ENCODE data around the gene PEX11A. TPM values are rescaled to one million over a fixed set of nuclear protein-coding genes. Genes with fewer than 3 reads are reported as not detected.
A peak's percentile ranks its signal among the peaks of the same experiment; 100 is the strongest.

The PEX11A gene
- total RNA-seq, 2 donors from 2014 or later, result 14.7 to 19.0 TPM

- Histone ChIP-seq H3K4me1 (peaks cover 2% of the 10 kb centered on the region), H3K4me3 (no peak overlapping the region), H3K36me3 (no peaks in the 10 kb centered on the region), H3K9me3 (no peaks in the 10 kb centered on the region), H3K27ac (no peak overlapping the region), H3K27me3 (peaks cover 2% of the 10 kb centered on the region), H3K9ac (ENCODE audit: low read depth in 2 of 2, low read length in 2 of 2) (no peak overlapping the region)
- TF ChIP-seq CTCF (IDR thresholded peaks at IDR 0.05), result no peak
- DNase-seq, result no peak
- intact Hi-C loops (cut with DNase I), result loop anchor here (10.0 kb wide), 1 partner anchor 85 kb away; no protein-coding TSS in a partner anchor
Measured at GRCh38 chr15:89649716-89650115, 40.8 kb downstream of the PEX11A start.

- Histone ChIP-seq H3K9me3 (no peaks in the 10 kb centered on the region), H3K9ac (ENCODE audit: low read depth in 2 of 2, low read length in 2 of 2) (no peak overlapping the region), H3K4me1 (no peaks in the 10 kb centered on the region), H3K27ac (no peak overlapping the region), H3K36me3 (no peaks in the 10 kb centered on the region), H3K27me3 (no peaks in the 10 kb centered on the region), H3K4me3 (no peak overlapping the region)
- no peak for TF ChIP-seq CTCF (IDR thresholded peaks at IDR 0.05)
- intact Hi-C loops (cut with DNase I), result loop anchor here (10.0 kb wide), 1 partner anchor 86 kb away; no protein-coding TSS in a partner anchor
- DNase-seq, result no peak
Measured at GRCh38 chr15:89649013-89649625, 41.4 kb downstream of the PEX11A start.

GRCh38 chr15:89648106-89649012 lies 42.2 kb downstream of the PEX11A start:
- H3K9ac ChIP-seq (ENCODE audit: low read depth in 2 of 2, low read length in 2 of 2), result no peak overlapping the region
- no peak for DNase-seq
- no peaks in the 10 kb centered on the region for H3K36me3 ChIP-seq
- no peaks in the 10 kb centered on the region for H3K9me3 ChIP-seq
- no peak overlapping the region for H3K4me3 ChIP-seq
- no peaks in the 10 kb centered on the region for H3K27me3 ChIP-seq
- H3K27ac ChIP-seq, result no peak overlapping the region
- no peak for TF ChIP-seq CTCF (IDR thresholded peaks at IDR 0.05)
- intact Hi-C loops (cut with DNase I), result loop anchor here (10.0 kb wide), 1 partner anchor 86 kb away; no protein-coding TSS in a partner anchor
- no peaks in the 10 kb centered on the region for H3K4me1 ChIP-seq

GRCh38 chr15:89647191-89647851 lies 43.2 kb downstream of the PEX11A start:
- Histone ChIP-seq H3K27me3 (no peaks in the 10 kb centered on the region), H3K4me1 (no peaks in the 10 kb centered on the region), H3K4me3 (no peak overlapping the region), H3K36me3 (no peaks in the 10 kb centered on the region), H3K9ac (ENCODE audit: low read depth in 2 of 2, low read length in 2 of 2) (peak overlapping the region in 1 of 2 donors; percentile 34), H3K27ac (no peak overlapping the region), H3K9me3 (no peaks in the 10 kb centered on the region)
- TF ChIP-seq CTCF (IDR thresholded peaks at IDR 0.05), result peak; percentile 77
- intact Hi-C loops (cut with DNase I), result loop anchor here (10.0 kb wide), 1 partner anchor 87 kb away; no protein-coding TSS in a partner anchor
- DNase-seq, result peak; percentile 86

- Histone ChIP-seq H3K4me1 (no peaks in the 10 kb centered on the region), H3K9me3 (no peaks in the 10 kb centered on the region), H3K27me3 (no peaks in the 10 kb centered on the region), H3K9ac (ENCODE audit: low read depth in 2 of 2, low read length in 2 of 2) (no peak overlapping the region), H3K27ac (no peak overlapping the region), H3K4me3 (no peak overlapping the region), H3K36me3 (no peaks in the 10 kb centered on the region)
- intact Hi-C loops (cut with DNase I), result loop anchor here (10.0 kb wide), 1 partner anchor 88 kb away; no protein-coding TSS in a partner anchor
- no peak for TF ChIP-seq CTCF (IDR thresholded peaks at IDR 0.05)
- DNase-seq, result no peak
Measured at GRCh38 chr15:89646416-89647141, 44.0 kb downstream of the PEX11A start.
